HT-29 (cell line): ENCODE measurements around the gene SGF29. TPM values are rescaled to one million over a fixed set of nuclear protein-coding genes. Genes with fewer than 3 reads are reported as not detected.
"Not testable (repeated sequence)": the region's sequence is repeated elsewhere in the genome, so short reads cannot be mapped to it uniquely, and the experiment has no call there.

ENCODE experiments used
- DNase-seq: peaks from one replicate; pipeline ENCODE4 v3.0.0-alpha.2; 2015; ENCODE audit warnings: low spot score
- total RNA-seq: library from RNA; depleted of rRNA; stranded (reverse); fragments of >200 nt; shearing (Covaris generic); gene quantifications from 2 replicates; pipeline ENCODE4 v1.2.3, GENCODE V29; 2014; rRNA removed

SGF29 gene
- total RNA-seq, result 19.1 and 29.9 TPM in 2 replicates

DNA sequence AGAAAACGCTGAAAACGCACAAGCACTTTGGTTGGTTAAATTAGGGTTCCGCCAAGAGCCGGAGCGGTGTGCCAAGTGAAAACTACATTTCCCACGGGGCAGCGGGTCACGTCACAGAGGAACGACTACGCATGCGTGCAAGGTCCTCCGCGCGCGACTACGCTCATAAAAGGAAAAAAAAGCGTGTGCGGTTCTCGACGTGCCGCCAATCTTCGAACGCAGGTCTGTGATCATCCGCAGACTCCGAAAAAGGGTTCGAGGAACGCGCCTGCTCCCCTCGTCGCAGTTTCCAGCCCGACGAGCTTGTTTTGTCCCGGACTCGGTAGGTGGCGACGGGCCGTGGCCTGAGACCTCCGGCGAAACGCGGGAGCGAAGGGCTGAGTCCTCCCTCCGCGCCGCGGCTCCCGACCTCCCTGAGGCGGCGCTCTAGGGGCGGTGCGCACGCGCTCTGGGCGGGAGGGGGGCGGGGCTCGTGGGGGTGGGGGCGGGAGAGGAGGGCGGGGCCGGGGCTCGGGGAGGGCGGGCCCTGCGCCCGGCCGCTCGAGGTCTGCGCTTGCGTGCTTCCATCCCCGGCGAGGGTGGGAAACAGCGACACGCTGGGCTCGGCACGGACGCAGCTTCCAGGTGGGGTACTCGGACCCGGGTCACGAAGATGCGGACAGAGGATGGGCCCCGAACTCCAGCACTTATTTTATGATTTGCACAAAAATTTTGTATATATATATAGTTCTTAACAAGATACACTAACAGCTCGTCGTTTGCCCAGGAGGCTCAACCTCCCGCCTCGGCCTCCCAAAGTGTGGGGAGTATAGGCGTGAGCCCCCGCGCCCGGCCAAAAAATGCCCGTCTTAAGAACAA is at the start of gene SGF29:
Gene SGF29 (plus strand): TSS at position 145 of the 858 bp plus-strand sequence. CDS start 27,150 bp downstream, outside the sequence.
- peak; percentile 92 for DNase-seq

DNA sequence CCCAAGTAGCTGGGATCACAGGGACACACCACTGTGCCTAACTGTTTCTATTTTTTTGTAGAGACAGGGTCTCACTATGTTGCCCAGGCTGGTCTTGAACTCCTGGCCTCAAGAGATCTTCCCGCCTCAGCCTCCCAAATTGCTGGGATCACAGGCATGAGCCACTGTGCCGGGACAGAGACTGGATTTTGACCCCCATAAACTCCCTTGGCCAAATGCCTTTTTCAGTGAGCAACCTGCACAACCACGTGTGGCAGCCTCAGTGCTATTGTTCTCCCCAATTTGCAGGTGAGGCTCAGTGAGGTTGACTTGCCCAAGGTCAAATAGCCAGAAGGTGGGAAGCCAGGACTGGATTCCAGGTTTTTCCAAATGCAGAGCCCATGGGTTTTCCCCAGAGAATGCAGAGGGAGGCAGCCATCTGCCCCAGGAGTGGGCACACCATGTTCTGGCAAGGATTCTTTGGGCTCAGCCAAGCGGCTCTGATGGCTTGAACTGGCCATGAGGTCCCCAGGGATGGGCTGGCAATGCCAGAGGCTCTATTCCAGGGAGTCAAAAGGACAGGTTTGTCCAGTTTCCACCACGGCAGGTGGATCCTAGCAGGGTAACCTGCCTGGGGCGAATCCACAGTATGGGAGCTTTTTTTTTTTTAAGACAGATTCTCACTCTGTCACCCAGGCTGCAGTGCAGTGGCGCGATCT is 48.9 kb upstream of the SGF29 start:
- DNase-seq, result no peak

DNA sequence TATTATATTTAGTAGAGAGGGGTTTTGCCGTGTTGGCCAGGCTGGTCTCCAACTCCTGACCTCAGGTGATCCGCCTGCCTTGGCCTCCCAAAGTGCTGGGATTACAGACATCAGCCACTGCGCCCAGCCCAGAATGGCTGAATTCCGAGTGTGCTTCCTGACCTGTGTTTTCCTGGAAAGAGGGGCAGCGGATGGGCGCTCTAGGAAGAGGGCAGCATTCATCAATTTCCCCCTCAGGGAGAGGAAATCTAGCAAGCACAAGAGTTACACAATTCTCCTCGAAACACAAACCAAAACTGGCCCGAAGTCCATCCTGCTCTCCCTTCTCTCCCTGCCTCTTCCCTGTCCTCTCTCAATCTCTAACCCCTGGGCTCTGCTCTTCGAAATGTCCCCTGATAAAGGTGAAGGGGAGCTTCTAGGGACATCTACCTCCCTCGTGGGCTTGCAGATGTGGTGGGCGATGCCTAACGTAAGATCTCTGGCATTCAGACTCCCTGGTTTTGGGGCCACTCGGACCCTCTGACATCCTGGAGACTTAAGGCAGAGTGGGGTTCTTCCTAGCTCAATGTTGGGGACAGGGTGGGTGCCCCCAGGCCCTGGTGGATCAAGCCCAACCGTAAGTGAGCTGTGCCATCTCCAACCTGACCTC is 48.1 kb upstream of the SGF29 start:
- no peak for DNase-seq

DNA sequence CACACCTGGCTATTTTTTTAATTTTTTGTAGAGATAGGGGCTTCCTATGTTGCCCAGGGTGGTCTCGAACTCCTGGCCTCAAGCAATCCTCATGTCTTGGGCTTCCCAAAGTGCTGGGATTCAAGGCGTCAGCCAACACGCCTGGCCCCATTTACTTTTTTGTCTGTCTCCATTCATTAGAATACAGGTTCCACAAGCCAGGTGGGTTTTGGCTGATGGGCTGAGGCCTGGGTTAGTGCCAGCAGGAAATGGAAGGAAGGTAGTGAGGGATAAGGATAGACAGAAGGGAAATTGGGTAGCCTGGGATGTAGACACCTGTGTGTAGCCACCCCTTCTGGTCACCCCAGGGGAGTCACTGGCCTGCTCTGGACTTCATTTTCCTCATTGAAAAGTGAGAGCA is 42.7 kb upstream of the SGF29 start:
- DNase-seq, result no peak

DNA sequence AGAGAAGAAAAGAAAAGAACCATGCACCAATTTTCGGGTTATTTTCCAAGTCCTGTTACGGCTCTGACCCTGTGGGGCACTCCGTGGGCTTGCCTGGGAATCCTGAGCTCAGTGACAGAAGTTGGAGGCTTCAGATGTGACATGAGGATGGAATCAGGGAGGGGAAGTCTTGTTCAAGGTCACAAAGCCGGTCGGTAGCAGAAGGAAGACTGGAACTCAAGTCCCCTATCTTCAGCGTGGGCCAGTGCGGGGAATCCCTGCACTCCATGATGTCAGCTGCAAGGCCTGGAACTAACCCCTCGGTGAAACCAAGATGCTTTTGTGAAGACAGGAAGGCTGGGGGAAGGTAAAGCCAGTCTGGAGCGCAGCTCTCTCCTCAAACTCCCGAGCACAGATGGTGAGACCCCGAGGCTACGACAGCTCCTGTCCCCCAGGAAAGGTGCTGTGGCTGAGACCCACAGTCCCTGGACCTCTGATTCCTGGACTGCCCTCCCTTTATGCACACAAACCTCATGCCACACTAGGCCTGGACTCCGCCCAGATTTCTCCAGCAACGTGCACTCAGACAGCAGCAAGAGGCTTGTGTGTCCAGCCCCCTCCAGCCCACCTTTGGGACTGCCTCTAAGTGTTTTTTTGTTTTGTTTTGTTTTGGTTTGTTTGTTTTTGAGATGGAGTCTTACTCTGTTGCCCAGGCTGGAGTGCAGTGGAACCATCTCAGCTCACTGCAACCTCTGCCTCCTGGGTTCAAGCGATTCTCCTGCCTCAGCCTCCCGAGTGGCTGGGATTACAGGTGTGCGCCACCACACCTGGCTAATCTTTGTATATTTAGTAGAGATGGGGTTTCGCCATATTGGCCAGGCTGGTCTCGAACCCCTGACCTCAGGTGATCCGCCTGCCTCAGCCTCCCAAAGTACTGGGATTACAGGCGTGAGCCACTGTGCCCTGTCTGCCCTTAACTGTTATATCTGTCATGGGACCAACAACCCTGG is 41.6 kb upstream of the SGF29 start:
- no peak for DNase-seq

GRCh38 chr16:28513484-28514181 is 40.1 kb upstream of the SGF29 start:
- no peak for DNase-seq

- no peak for DNase-seq
Measured at GRCh38 chr16:28514246-28514645, 39.5 kb upstream of the SGF29 start.

DNA sequence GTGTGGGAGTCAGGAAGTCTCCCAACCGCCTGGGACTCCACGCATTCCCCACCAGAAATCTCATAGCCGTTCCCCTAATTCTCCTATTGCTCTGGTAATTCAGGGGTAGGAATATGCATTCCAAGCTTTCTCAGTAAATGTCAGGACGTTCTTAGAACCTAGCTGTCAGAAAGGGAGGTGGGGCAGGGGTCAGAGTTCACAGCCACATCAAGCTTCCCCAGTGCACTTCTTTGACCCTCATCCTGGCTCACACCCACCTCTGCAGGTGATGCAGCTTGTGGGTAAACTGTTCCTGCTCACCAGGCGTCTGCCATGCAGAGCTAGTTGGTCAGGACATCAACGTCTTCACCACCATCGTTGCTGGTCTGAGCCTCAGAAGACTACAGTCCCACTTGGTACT is 33.0 kb upstream of the SGF29 start:
- no peak for DNase-seq

- DNase-seq, result no peak
Measured at GRCh38 chr16:28521436-28521835, 32.3 kb upstream of the SGF29 start.

- no peak for DNase-seq
Measured at GRCh38 chr16:28522792-28523191, 30.9 kb upstream of the SGF29 start.

GRCh38 chr16:28524681-28525171 is 29.0 kb upstream of the SGF29 start:
- no peak for DNase-seq

- no peak for DNase-seq
Measured at GRCh38 chr16:28526201-28527099, 27.3 kb upstream of the SGF29 start.

GRCh38 chr16:28527100-28527785 is 26.5 kb upstream of the SGF29 start:
- DNase-seq, result not testable (repeated sequence)

GRCh38 chr16:28527985-28528384 is 25.7 kb upstream of the SGF29 start:
- DNase-seq, result no peak

DNA sequence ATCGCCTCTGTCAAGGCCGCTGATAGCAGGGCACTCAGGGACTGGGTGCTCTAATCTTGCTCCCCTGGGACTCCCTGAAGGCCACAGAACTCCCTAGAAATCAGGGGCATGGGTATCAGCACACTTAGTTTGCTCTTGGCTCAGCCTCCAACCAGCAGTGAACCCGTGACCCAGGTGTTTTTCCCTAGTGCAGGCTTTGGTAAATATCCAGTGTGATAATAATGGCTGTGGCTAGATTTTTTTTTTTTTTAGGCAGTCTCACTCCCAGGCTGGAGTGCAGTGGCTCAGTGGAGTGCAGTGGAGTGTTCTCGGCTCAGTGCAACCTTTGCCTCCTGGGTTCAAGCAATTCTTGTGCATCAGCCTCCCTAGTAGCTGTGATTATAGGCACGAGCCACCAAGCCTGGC is 25.3 kb upstream of the SGF29 start:
- DNase-seq, result no peak

DNA sequence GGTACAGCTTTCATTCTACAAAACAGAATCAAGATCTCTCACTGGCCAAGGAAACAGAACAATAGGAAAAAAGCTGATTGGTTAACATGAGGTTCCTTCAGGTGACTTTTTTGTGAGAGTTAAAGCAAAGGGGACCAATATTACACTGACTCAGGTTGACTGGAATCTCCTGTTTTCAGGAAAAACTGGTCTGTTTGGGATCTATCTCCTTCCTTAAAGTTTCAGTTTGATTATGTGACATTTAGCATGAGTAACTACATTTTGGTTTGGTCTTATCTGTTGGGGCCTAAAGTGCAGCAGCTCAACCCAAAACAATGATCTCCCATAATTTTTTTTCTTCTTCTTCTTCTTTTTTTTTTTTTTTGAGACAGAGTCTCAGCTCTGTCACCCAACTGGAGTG is 24.6 kb upstream of the SGF29 start:
- no peak for DNase-seq

- DNase-seq, result peak; percentile 31
Measured at GRCh38 chr16:28531777-28532744, 21.7 kb upstream of the SGF29 start.
